K562 (cell line): ENCODE data around the gene GJA9. TPM values are rescaled to one million over a fixed set of nuclear protein-coding genes. Genes with fewer than 3 reads are reported as not detected.

ENCODE experiments used
- CHD2 ChIP-seq: IDR thresholded peaks from 2 replicates; pipeline ENCODE4 v1.6.1; 2011; ENCODE audit warnings: low read depth, low read length
- CREB3 ChIP-seq: fragments of 450-650 bp; conservative IDR thresholded peaks from 2 replicates; pipeline ENCODE4 v1.6.1; 2016; ENCODE audit warnings: missing genetic modification characterization, low read depth, mild to moderate bottlenecking, missing compliant biosample characterization, moderate library complexity
- HDGF ChIP-seq: fragments of 450-650 bp; IDR thresholded peaks from 2 replicates; pipeline ENCODE4 v1.6.1; 2016
- MXI1 ChIP-seq: IDR thresholded peaks from 2 replicates; pipeline ENCODE4 v1.6.1; 2011; ENCODE audit warnings: low read depth, mild to moderate bottlenecking, improper control_type of control experiment, low read length
- RB1 ChIP-seq: fragments of 450-650 bp; IDR thresholded peaks from 2 replicates; pipeline ENCODE4 v1.6.1; 2017; ENCODE audit warnings: low read depth, mild to moderate bottlenecking
- TAL1 ChIP-seq: fragments of 450-650 bp; IDR thresholded peaks from 2 replicates; pipeline ENCODE4 v1.6.1; 2016; ENCODE audit warnings: mild to moderate bottlenecking
- ZBTB40 ChIP-seq, 2 experiments: fragments of 450-650 bp in 1 of 2; sonication (generic) in 1 of 2; formaldehyde crosslinking in 1 of 2; IDR thresholded peaks; 2 replicates each; pipeline versions ENCODE4 v1.7.1 to v1.9.0; 2016 to 2022; ENCODE audit warnings: inconsistent platforms in 1 of 2, mild to moderate bottlenecking in 1 of 2, missing genetic modification reagents in 1 of 2
- polyA plus RNA-seq, 8 experiments: library from polyadenylated mRNA; depleted of rRNA in 4 of 8; stranded (reverse) in 5 of 8; unstranded in 3 of 8; fragments of >200 nt; fragmentation: Nextera tagmentation in 2 of 8; fragmentation: Illumina TruSeq in 1 of 8; extraction: Ambion mirVana in 2 of 8; extraction: Trizol in 1 of 8; gene quantifications; 2 replicates each; pipeline versions ENCODE4 v1.2.1 to v1.2.3, GENCODE V29; 2011 to 2014; ENCODE audit warnings: inconsistent platforms in 1 of 8, missing spikeins in 1 of 8
- total RNA-seq, 7 experiments: library from RNA; depleted of rRNA in 6 of 7; stranded (reverse); fragments of >200 nt in 6 of 7; fragmentation: Illumina TruSeq in 2 of 7; extraction: Trizol in 2 of 7; gene quantifications; 2 replicates each; pipeline versions ENCODE4 v1.2.1 to v1.2.3, GENCODE V29; 2011 to 2021; ENCODE audit warnings: low replicate concordance in 1 of 7

The GJA9 gene
- total and polyA plus RNA-seq, 9 of the 15 experiments (the other 6 are each of a cell fraction or from before 2014, with no cell fraction given), result not detected

DNA sequence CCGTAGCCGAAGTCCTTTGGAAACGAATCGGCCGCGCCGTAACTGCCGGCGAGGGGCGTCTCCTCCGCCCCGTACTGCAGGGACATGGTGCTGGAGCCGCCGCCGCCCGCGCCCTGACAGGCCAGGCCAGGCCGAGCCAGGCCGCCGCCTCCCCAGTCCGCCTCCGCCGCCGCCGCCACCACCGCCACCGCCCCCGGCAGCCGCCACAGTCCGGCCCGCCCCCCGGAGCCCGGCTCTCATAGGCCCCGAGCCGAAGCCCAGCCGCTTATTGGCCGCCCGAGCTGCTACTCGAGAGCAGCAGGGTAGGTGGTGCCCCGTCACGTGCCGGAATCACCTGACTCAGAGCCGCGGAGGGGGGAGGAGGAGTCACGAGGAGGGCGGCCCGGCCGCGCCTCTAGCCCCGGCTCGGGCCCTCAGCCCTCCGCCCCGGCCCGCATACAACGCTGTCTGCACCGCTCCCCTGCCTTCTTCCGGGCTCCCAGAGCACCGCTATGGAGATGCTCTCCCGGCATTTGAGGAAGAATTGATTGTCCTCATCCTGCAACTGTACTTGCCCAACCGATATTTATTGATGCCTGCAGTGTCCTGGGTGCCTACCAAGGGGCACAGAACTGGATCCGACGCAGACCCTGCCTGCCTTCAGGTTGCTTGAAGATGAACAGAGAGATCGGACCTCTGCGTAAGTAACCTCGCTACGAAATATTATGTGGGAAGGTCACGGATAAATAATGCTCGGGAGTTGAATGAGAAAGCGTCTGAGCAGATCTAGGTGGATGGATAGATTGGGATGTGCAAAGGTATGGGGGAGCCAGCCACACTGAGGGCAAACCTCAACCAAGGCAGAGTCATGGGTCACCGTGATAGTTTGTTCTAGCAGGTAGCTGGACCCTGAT lies 21.6 kb downstream of the GJA9 start, which contains the start of gene RRAGC (continued):
- TF ChIP-seq TAL1 (no peak), MXI1 (peak; percentile 18; the same call in 1 of the 2 replicates), RB1 (peak; percentile 89; the same call in 1 of the 2 replicates), CREB3 (tag) (no peak), ZBTB40 (IDR thresholded peaks at IDR 0.05) (no peak; the same call in none of the 2 replicates), ZBTB40 (CRISPR knock-in tag; IDR thresholded peaks at IDR 0.05) (no peak), HDGF (0 out of 2 replicates have a peak, but pooled peaks have one; percentile 52), CHD2 (peak; percentile 80)
